HepG2 (cell line): ENCODE measurements around the gene STK11. TPM values are rescaled to one million over a fixed set of nuclear protein-coding genes. Genes with fewer than 3 reads are reported as not detected.
A peak's percentile ranks its signal among the peaks of the same experiment; 100 is the strongest.

Experiments used
- ATF7-NPFF ChIP-seq: sonication (generic); formaldehyde crosslinking; IDR thresholded peaks from 2 replicates; pipeline ENCODE4 v1.8.1; 2023; ENCODE audit warnings: mild to moderate bottlenecking, low read depth, missing genetic modification reagents, moderate library complexity
- DRAP1 ChIP-seq: IDR thresholded peaks from 2 replicates; pipeline ENCODE4 v1.6.1; 2016; ENCODE audit warnings: missing genetic modification reagents, missing compliant biosample characterization
- FOXC1 ChIP-seq: sonication (generic); formaldehyde crosslinking; IDR thresholded peaks from 2 replicates; pipeline ENCODE4 v1.8.0; 2022; ENCODE audit warnings: mild to moderate bottlenecking, missing genetic modification reagents, borderline replicate concordance
- HNRNPK ChIP-seq: fragments of 200-400 bp; formaldehyde crosslinking; IDR thresholded peaks from 2 replicates; pipeline ENCODE4 v1.6.1; 2018; ENCODE audit warnings: low read length, low read depth, moderate library complexity, mild to moderate bottlenecking; ENCODE audit not compliant: poor library complexity, severe bottlenecking
- NFKBIZ ChIP-seq: IDR thresholded peaks from 2 replicates; pipeline ENCODE4 v1.6.1; 2018; ENCODE audit warnings: missing genetic modification reagents, missing compliant biosample characterization
- SP5 ChIP-seq: IDR thresholded peaks from 2 replicates; pipeline ENCODE4 v1.6.1; 2016; ENCODE audit warnings: low read depth, borderline replicate concordance
- TFAP4 ChIP-seq: sonication (generic); IDR thresholded peaks from 2 replicates; pipeline ENCODE4 v1.6.1; 2016; ENCODE audit warnings: low read depth, borderline replicate concordance
- TRIM24 ChIP-seq: sonication (generic); formaldehyde crosslinking; IDR thresholded peaks from 2 replicates; pipeline ENCODE4 v1.8.0; 2022; ENCODE audit warnings: mild to moderate bottlenecking, missing genetic modification reagents
- ZKSCAN8 ChIP-seq: IDR thresholded peaks from 2 replicates; pipeline ENCODE4 v1.6.1; 2016; ENCODE audit warnings: borderline replicate concordance, missing genetic modification reagents, missing compliant biosample characterization
- ZNF556 ChIP-seq: sonication (generic); formaldehyde crosslinking; IDR thresholded peaks from 2 replicates; pipeline ENCODE4 v1.4.0; 2020; ENCODE audit warnings: mild to moderate bottlenecking, missing genetic modification reagents, borderline replicate concordance
- ZNF619 ChIP-seq: sonication (generic); formaldehyde crosslinking; IDR thresholded peaks from 2 replicates; pipeline ENCODE4 v1.4.0; 2020; ENCODE audit warnings: mild to moderate bottlenecking, missing genetic modification reagents
- ZNF749 ChIP-seq: sonication (generic); formaldehyde crosslinking; IDR thresholded peaks from 2 replicates; pipeline ENCODE4 v1.8.0; 2022; ENCODE audit warnings: mild to moderate bottlenecking, missing genetic modification reagents, moderate library complexity, borderline replicate concordance
- ZSCAN25 ChIP-seq: sonication (generic); formaldehyde crosslinking; IDR thresholded peaks from 2 replicates; pipeline ENCODE4 v1.8.0; 2022; ENCODE audit warnings: mild to moderate bottlenecking, missing genetic modification reagents
- polyA plus RNA-seq, 8 experiments: library from polyadenylated mRNA; depleted of rRNA in 3 of 8; stranded (reverse) in 7 of 8; unstranded in 1 of 8; fragments of >200 nt; fragmentation: Illumina TruSeq in 4 of 8; extraction: Trizol in 4 of 8; gene quantifications; 2 replicates each; pipeline versions ENCODE4 v1.2.1 to v1.2.3, GENCODE V29; 2011 to 2016; ENCODE audit warnings: low read depth in 4 of 8, missing spikeins in 1 of 8, mixed read lengths in 1 of 8; ENCODE audit not compliant: insufficient read depth in 1 of 8
- total RNA-seq, 5 experiments: library from RNA; depleted of rRNA; stranded (reverse); fragments of >200 nt; fragmentation: Illumina TruSeq; extraction: Trizol; gene quantifications; 2 replicates each; pipeline ENCODE4 v1.2.3, GENCODE V29; 2016; ENCODE audit warnings: low read depth in 1 of 5
- TF ChIP-seq, protein P1 (sequence below): sonication (generic); formaldehyde crosslinking; IDR thresholded peaks from 2 replicates; pipeline ENCODE4 v1.8.1; 2023; ENCODE audit warnings: mild to moderate bottlenecking, missing genetic modification reagents
- TF ChIP-seq, protein P2 (sequence below): IDR thresholded peaks from 2 replicates; pipeline ENCODE4 v1.6.1; 2016; ENCODE audit warnings: control low read depth
- TF ChIP-seq, protein P3 (sequence below): sonication (generic); formaldehyde crosslinking; IDR thresholded peaks from 2 replicates; pipeline ENCODE4 v1.9.0; 2021; ENCODE audit warnings: missing genetic modification reagents, mild to moderate bottlenecking, borderline replicate concordance
- TF ChIP-seq, protein P4 (sequence below): sonication (generic); formaldehyde crosslinking; IDR thresholded peaks from 2 replicates; pipeline ENCODE4 v1.4.0; 2020; ENCODE audit warnings: mild to moderate bottlenecking, missing genetic modification reagents, borderline replicate concordance

STK11 gene
- total and polyA plus RNA-seq, 2 of the 13 experiments (the other 11 are each of a cell fraction or from before 2014, with no cell fraction given), result 27.5 to 43.6 TPM

- TF ChIP-seq TFAP4 (peak; percentile 57; the same call in 1 of the 2 replicates), ZNF619 (CRISPR knock-in tag) (no peak), ZNF556 (CRISPR knock-in tag) (peak; percentile 71; the same call in 1 of the 2 replicates), DRAP1 (peak; percentile 75), HNRNPK (peak; percentile 78), ZSCAN25 (no peak), NFKBIZ (CRISPR knock-in tag) (no peak), SP5 (CRISPR knock-in tag) (peak; percentile 94), ZKSCAN8 (CRISPR knock-in tag) (peak; percentile 20; the same call in 1 of the 2 replicates), FOXC1 (CRISPR knock-in tag) (no peak), ATF7-NPFF (CRISPR knock-in tag) (no peak), ZNF749 (CRISPR knock-in tag) (peak; percentile 77; the same call in 1 of the 2 replicates), TRIM24 (CRISPR knock-in tag) (no peak)
- TF ChIP-seq, protein P1, sequence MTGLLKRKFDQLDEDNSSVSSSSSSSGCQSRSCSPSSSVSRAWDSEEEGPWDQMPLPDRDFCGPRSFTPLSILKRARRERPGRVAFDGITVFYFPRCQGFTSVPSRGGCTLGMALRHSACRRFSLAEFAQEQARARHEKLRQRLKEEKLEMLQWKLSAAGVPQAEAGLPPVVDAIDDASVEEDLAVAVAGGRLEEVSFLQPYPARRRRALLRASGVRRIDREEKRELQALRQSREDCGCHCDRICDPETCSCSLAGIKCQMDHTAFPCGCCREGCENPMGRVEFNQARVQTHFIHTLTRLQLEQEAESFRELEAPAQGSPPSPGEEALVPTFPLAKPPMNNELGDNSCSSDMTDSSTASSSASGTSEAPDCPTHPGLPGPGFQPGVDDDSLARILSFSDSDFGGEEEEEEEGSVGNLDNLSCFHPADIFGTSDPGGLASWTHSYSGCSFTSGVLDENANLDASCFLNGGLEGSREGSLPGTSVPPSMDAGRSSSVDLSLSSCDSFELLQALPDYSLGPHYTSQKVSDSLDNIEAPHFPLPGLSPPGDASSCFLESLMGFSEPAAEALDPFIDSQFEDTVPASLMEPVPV (CRISPR knock-in tag), result peak; percentile 67
- TF ChIP-seq, protein P2, sequence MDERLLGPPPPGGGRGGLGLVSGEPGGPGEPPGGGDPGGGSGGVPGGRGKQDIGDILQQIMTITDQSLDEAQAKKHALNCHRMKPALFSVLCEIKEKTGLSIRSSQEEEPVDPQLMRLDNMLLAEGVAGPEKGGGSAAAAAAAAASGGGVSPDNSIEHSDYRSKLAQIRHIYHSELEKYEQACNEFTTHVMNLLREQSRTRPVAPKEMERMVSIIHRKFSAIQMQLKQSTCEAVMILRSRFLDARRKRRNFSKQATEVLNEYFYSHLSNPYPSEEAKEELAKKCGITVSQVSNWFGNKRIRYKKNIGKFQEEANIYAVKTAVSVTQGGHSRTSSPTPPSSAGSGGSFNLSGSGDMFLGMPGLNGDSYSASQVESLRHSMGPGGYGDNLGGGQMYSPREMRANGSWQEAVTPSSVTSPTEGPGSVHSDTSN (CRISPR knock-in tag), result no peak
- TF ChIP-seq, protein P3, sequence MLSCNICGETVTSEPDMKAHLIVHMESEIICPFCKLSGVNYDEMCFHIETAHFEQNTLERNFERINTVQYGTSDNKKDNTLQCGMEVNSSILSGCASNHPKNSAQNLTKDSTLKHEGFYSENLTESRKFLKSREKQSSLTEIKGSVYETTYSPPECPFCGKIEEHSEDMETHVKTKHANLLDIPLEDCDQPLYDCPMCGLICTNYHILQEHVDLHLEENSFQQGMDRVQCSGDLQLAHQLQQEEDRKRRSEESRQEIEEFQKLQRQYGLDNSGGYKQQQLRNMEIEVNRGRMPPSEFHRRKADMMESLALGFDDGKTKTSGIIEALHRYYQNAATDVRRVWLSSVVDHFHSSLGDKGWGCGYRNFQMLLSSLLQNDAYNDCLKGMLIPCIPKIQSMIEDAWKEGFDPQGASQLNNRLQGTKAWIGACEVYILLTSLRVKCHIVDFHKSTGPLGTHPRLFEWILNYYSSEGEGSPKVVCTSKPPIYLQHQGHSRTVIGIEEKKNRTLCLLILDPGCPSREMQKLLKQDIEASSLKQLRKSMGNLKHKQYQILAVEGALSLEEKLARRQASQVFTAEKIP (CRISPR knock-in tag), result no peak
- TF ChIP-seq, protein P4, sequence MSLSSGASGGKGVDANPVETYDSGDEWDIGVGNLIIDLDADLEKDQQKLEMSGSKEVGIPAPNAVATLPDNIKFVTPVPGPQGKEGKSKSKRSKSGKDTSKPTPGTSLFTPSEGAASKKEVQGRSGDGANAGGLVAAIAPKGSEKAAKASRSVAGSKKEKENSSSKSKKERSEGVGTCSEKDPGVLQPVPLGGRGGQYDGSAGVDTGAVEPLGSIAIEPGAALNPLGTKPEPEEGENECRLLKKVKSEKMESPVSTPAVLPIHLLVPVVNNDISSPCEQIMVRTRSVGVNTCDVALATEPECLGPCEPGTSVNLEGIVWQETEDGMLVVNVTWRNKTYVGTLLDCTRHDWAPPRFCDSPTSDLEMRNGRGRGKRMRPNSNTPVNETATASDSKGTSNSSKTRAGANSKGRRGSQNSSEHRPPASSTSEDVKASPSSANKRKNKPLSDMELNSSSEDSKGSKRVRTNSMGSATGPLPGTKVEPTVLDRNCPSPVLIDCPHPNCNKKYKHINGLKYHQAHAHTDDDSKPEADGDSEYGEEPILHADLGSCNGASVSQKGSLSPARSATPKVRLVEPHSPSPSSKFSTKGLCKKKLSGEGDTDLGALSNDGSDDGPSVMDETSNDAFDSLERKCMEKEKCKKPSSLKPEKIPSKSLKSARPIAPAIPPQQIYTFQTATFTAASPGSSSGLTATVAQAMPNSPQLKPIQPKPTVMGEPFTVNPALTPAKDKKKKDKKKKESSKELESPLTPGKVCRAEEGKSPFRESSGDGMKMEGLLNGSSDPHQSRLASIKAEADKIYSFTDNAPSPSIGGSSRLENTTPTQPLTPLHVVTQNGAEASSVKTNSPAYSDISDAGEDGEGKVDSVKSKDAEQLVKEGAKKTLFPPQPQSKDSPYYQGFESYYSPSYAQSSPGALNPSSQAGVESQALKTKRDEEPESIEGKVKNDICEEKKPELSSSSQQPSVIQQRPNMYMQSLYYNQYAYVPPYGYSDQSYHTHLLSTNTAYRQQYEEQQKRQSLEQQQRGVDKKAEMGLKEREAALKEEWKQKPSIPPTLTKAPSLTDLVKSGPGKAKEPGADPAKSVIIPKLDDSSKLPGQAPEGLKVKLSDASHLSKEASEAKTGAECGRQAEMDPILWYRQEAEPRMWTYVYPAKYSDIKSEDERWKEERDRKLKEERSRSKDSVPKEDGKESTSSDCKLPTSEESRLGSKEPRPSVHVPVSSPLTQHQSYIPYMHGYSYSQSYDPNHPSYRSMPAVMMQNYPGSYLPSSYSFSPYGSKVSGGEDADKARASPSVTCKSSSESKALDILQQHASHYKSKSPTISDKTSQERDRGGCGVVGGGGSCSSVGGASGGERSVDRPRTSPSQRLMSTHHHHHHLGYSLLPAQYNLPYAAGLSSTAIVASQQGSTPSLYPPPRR (CRISPR knock-in tag), result peak; percentile 71; the same call in 1 of the 2 replicates
Observed at GRCh38 chr19:1266129-1266915, 60.7 kb downstream of the STK11 start (continued).
